Measurements from ENCODE around the gene ALG13. TPM values are rescaled to one million over a fixed set of nuclear protein-coding genes. Genes with fewer than 3 reads are reported as not detected.

The ALG13 gene
- total RNA-seq, 1 donor: 51.4 TPM

GRCh38 chrX:111743316-111743715, 62.3 kb downstream of the ALG13 start:
- no peaks in the 10 kb centered on the region for H3K9me3 ChIP-seq (ENCODE audit: low read depth, low read length)
- H4K20me1 ChIP-seq (ENCODE audit: insufficient read depth, low read length): peaks cover 2% of the 10 kb centered on the region
- no peak overlapping the region for H3K4me3 ChIP-seq (ENCODE audit: insufficient read depth, low read length)
- no peak for TF ChIP-seq CTCF (IDR thresholded peaks at IDR 0.05; ENCODE audit: extremely low read depth, low read depth, low read length)
- no peak overlapping the region for H2AFZ ChIP-seq (ENCODE audit: low read length)
- no peak overlapping the region for H3K4me2 ChIP-seq (ENCODE audit: insufficient read depth, low read length)
- H3K4me1 ChIP-seq (ENCODE audit: insufficient read depth, low read length): no peaks in the 10 kb centered on the region
- no peaks in the 10 kb centered on the region for H3K27me3 ChIP-seq (ENCODE audit: insufficient read depth, low read length)
- no peak overlapping the region for H3K27ac ChIP-seq (ENCODE audit: low read depth, low read length)
- no peaks in the 10 kb centered on the region for H3K79me2 ChIP-seq (ENCODE audit: insufficient read depth, low read length)
- DNase-seq (ENCODE audit: insufficient read length, low spot score, missing footprints): no peak
- H3K36me3 ChIP-seq (ENCODE audit: insufficient read depth, low read length): no peaks in the 10 kb centered on the region

- H3K36me3 ChIP-seq (ENCODE audit: insufficient read depth, low read length): peaks cover 14% of the 10 kb centered on the region
- no peaks in the 10 kb centered on the region for H3K79me2 ChIP-seq (ENCODE audit: insufficient read depth, low read length)
- H3K27ac ChIP-seq (ENCODE audit: low read depth, low read length): no peak overlapping the region
- H4K20me1 ChIP-seq (ENCODE audit: insufficient read depth, low read length): no peaks in the 10 kb centered on the region
- no peak for TF ChIP-seq CTCF (IDR thresholded peaks at IDR 0.05; ENCODE audit: extremely low read depth, low read depth, low read length)
- peaks cover 3% of the 10 kb centered on the region for H3K27me3 ChIP-seq (ENCODE audit: insufficient read depth, low read length)
- no peak for DNase-seq (ENCODE audit: insufficient read length, low spot score, missing footprints)
- no peak overlapping the region for H3K4me3 ChIP-seq (ENCODE audit: insufficient read depth, low read length)
- no peak overlapping the region for H3K4me2 ChIP-seq (ENCODE audit: insufficient read depth, low read length)
- no peaks in the 10 kb centered on the region for H3K4me1 ChIP-seq (ENCODE audit: insufficient read depth, low read length)
- no peaks in the 10 kb centered on the region for H3K9me3 ChIP-seq (ENCODE audit: low read depth, low read length)
- no peak overlapping the region for H2AFZ ChIP-seq (ENCODE audit: low read length)
Measured at GRCh38 chrX:111756486-111756885, 75.5 kb downstream of the ALG13 start.

- H3K79me2 ChIP-seq (ENCODE audit: insufficient read depth, low read length): no peaks in the 10 kb centered on the region
- H4K20me1 ChIP-seq (ENCODE audit: insufficient read depth, low read length): no peaks in the 10 kb centered on the region
- H3K4me2 ChIP-seq (ENCODE audit: insufficient read depth, low read length): no peak overlapping the region
- no peaks in the 10 kb centered on the region for H3K4me1 ChIP-seq (ENCODE audit: insufficient read depth, low read length)
- H2AFZ ChIP-seq (ENCODE audit: low read length): no peak overlapping the region
- no peak for DNase-seq (ENCODE audit: insufficient read length, low spot score, missing footprints)
- peaks cover 8% of the 10 kb centered on the region for H3K36me3 ChIP-seq (ENCODE audit: insufficient read depth, low read length)
- TF ChIP-seq CTCF (IDR thresholded peaks at IDR 0.05; ENCODE audit: extremely low read depth, low read depth, low read length): no peak
- H3K27me3 ChIP-seq (ENCODE audit: insufficient read depth, low read length): peaks cover 3% of the 10 kb centered on the region
- no peak overlapping the region for H3K27ac ChIP-seq (ENCODE audit: low read depth, low read length)
- H3K4me3 ChIP-seq (ENCODE audit: insufficient read depth, low read length): no peak overlapping the region
- no peaks in the 10 kb centered on the region for H3K9me3 ChIP-seq (ENCODE audit: low read depth, low read length)
Measured at GRCh38 chrX:111759686-111760085, 78.7 kb downstream of the ALG13 start.

GRCh38 chrX:111761578-111762135, 80.7 kb downstream of the ALG13 start:
- Histone ChIP-seq H3K27ac (ENCODE audit: low read depth, low read length) (no peak overlapping the region), H3K9me3 (ENCODE audit: low read depth, low read length) (no peaks in the 10 kb centered on the region), H3K79me2 (ENCODE audit: insufficient read depth, low read length) (no peaks in the 10 kb centered on the region), H4K20me1 (ENCODE audit: insufficient read depth, low read length) (no peaks in the 10 kb centered on the region), H3K4me1 (ENCODE audit: insufficient read depth, low read length) (no peaks in the 10 kb centered on the region), H3K4me2 (ENCODE audit: insufficient read depth, low read length) (no peak overlapping the region), H3K36me3 (ENCODE audit: insufficient read depth, low read length) (peaks cover 8% of the 10 kb centered on the region), H3K27me3 (ENCODE audit: insufficient read depth, low read length) (peaks cover 3% of the 10 kb centered on the region), H3K4me3 (ENCODE audit: insufficient read depth, low read length) (no peak overlapping the region), H2AFZ (ENCODE audit: low read length) (no peak overlapping the region)
- DNase-seq (ENCODE audit: insufficient read length, low spot score, missing footprints): no peak
- TF ChIP-seq CTCF (IDR thresholded peaks at IDR 0.05; ENCODE audit: extremely low read depth, low read depth, low read length): no peak
